H1 (cell line): ENCODE measurements around the gene PRCP. TPM values are rescaled to one million over a fixed set of nuclear protein-coding genes. Genes with fewer than 3 reads are reported as not detected.

Source experiments
- CHD1 ChIP-seq: IDR thresholded peaks from 2 replicates; pipeline ENCODE4 v1.6.1; 2012; ENCODE audit warnings: low read depth, low read length, improper control_type of control experiment
- E2F6 ChIP-seq: IDR thresholded peaks from 2 replicates; pipeline ENCODE4 v1.6.1; 2012; ENCODE audit warnings: inconsistent platforms
- HDAC2 ChIP-seq, 2 experiments: fragments of 300-600 bp in 1 of 2; sonication (generic) in 1 of 2; IDR thresholded peaks; 2 replicates each; pipeline ENCODE4 v1.6.1; 2011 to 2012; ENCODE audit warnings: low read depth in 2 of 2, low read length in 2 of 2, mild to moderate bottlenecking in 2 of 2, moderate library complexity in 2 of 2, borderline replicate concordance in 1 of 2, inconsistent platforms in 1 of 2
- SAP30 ChIP-seq: fragments of 300-600 bp; sonication (generic); IDR thresholded peaks from 2 replicates; pipeline ENCODE4 v1.7.1; 2012; ENCODE audit warnings: low read length, moderate library complexity, mild to moderate bottlenecking, inconsistent platforms; ENCODE audit not compliant: insufficient read depth, insufficient replicate concordance
- TCF12 ChIP-seq: IDR thresholded peaks from 2 replicates; pipeline ENCODE4 v1.6.1; 2011; ENCODE audit warnings: low read depth, mild to moderate bottlenecking, low read length
- polyA plus RNA-seq, 7 experiments: library from polyadenylated mRNA; depleted of rRNA in 3 of 7; stranded (reverse) in 5 of 7; unstranded in 2 of 7; fragments of >200 nt in 5 of 7; fragments of 200-250 nt in 2 of 7; gene quantifications; 1 replicate in 5 of 7; 2 replicates in 1 of 7; 4 replicates in 1 of 7; pipeline versions ENCODE4 v1.2.1 to v1.2.3, GENCODE V29; 2011 to 2013; ENCODE audit warnings: missing spikeins in 2 of 7, mixed read lengths in 2 of 7
- total RNA-seq: library from RNA; stranded (reverse); fragmentation: NEBNext Ultra II Directional; extraction: Animal tissue kit (Norgen Biotek cat#: 25700); gene quantifications from 2 replicates; pipeline ENCODE4 v1.2.1, GENCODE V29; 2021

Gene PRCP
- total and polyA plus RNA-seq, 2 of the 8 experiments (the other 6 are each of a cell fraction or from before 2014, with no cell fraction given) = 63.8 to 84.4 TPM

DNA sequence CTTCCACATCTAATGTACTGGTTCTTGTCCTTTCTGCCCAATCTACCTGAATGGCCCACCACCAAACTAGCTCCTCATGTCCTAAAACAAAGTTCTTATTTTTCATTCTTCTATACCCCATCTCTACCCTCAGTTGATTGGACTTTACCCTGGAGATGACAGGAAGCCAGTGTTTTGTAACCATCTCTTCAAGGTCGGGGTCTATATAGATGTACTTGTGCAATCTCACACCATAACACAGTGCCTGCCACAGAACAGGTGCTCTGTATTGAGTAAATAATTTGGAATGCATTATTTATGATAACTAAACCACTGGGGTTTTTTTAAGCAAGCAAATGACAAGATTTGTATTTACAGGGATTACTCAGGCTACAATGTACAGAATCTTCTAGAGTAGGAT, 89.9 kb downstream of the PRCP start (continued):
- TF ChIP-seq HDAC2 (IDR thresholded peaks at IDR 0.05; ENCODE audit: borderline replicate concordance in 1 of 2, low read depth in 2 of 2, low read length in 2 of 2) = no peak
- no peak for TF ChIP-seq TCF12
- TF ChIP-seq CHD1 = no peak
- no peak for TF ChIP-seq E2F6
- TF ChIP-seq SAP30 = no peak
